GM12875 (cell line): Measurements from ENCODE around the gene MGLL.

Experiments used
- H3K4me3 ChIP-seq: one replicate; pipeline ENCODE4 v1.5.1; 2011; ENCODE audit warnings: low read depth, low read length, control low read depth
- TF ChIP-seq, protein P1 (sequence below): IDR thresholded peaks from 2 replicates; pipeline ENCODE4 v1.5.1; 2011; ENCODE audit warnings: low read depth, mild to moderate bottlenecking, control low read depth, inconsistent platforms, low read length, moderate library complexity, borderline replicate concordance; ENCODE audit not compliant: insufficient read depth

MGLL gene

DNA sequence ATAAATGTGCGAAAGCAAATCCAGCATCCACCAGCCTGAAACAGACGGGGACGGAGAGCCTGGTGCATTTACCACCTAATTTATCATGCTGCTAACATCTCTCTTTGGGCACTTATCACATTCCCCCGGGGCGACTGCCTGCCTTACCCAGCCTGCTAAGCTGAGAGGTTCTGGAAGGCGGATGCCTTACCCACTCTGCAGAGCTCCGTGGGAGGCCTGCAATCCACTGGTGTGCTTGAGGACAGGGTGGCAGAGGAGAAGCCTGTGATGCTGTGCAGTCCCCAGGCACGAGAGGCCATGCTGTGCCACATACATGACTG is 25.5 kb downstream of the MGLL start:
- TF ChIP-seq, protein P1, sequence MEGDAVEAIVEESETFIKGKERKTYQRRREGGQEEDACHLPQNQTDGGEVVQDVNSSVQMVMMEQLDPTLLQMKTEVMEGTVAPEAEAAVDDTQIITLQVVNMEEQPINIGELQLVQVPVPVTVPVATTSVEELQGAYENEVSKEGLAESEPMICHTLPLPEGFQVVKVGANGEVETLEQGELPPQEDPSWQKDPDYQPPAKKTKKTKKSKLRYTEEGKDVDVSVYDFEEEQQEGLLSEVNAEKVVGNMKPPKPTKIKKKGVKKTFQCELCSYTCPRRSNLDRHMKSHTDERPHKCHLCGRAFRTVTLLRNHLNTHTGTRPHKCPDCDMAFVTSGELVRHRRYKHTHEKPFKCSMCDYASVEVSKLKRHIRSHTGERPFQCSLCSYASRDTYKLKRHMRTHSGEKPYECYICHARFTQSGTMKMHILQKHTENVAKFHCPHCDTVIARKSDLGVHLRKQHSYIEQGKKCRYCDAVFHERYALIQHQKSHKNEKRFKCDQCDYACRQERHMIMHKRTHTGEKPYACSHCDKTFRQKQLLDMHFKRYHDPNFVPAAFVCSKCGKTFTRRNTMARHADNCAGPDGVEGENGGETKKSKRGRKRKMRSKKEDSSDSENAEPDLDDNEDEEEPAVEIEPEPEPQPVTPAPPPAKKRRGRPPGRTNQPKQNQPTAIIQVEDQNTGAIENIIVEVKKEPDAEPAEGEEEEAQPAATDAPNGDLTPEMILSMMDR = no peak
- no peak overlapping the region for H3K4me3 ChIP-seq

DNA sequence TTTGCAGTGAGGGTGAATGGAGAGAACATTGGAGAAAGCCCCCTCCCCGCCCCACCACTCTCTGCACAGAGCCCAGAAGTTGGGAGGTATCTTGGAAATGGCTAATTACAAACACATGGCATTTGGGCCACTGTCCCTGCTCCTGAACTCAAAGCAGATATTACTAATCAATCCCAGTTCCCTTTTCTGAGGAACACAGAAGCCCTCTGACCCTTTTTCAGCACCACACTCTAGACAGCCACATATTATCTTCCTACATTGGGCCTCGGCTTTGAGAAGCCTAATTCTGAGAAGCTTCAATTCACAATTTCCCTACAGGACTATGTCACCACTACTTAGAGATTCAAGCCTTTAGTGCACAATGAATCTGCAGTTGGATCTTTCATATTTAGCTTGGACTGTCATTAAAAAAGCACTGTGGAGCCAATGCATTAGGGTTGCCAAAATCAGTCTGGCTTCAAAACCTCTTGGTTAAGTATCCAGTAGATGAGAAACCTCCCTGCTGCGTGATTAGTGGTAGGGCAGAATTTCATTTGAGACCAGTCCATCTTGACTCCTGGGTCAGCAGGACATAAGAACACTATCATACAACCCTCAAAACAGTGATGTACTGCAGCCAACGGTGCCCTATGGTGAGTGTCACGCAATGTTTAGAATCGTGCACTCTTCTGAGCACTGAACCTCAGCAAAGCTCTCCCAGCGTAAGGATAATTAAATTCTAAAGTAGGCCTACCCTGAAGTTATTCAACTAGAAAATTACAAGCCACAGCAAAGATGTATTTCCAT is 26.1 kb downstream of the MGLL start:
- H3K4me3 ChIP-seq = no peak overlapping the region

DNA sequence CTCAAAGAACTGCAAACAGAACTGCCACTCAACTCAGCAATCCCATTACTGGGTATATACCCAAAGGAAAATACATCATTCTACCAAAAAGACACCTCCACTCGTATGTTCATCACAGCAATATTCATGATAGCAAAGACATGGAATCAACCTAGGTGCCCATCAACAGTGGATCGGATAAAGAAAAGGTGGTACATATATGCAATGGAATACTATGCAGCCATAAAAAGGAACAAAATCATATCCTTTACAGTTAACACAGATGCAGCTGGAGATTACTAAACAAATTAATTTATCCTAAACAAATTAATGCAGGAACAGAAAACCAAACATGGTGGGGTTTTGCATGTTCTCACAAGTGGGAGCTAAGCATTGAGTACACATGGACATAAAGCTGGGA is 27.3 kb downstream of the MGLL start:
- H3K4me3 ChIP-seq = no peak overlapping the region
- TF ChIP-seq, protein P1 = no peak

More for the DNA sequence above, 26.1 kb downstream of the MGLL start:
- TF ChIP-seq, protein P1 = no peak

DNA sequence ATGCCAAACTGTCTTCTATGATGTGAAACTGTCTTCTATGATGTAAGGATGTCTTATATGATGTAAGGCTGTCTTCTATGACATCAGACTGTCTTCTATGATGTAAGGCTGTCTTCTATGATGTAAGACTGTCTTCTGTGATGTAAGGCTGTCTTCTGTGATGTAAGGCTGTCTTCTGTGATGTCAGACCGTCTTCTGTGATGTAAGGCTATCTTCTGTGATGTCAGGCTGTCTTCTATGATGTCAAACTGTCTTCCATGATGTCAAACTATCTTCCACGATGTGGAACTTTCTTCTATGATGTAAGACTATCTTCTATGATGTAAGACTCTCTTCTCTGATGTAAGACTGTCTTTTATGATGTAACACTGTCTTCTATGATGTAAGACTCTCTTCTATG is 27.9 kb downstream of the MGLL start:
- TF ChIP-seq, protein P1 = no peak
- H3K4me3 ChIP-seq = no peak overlapping the region

DNA sequence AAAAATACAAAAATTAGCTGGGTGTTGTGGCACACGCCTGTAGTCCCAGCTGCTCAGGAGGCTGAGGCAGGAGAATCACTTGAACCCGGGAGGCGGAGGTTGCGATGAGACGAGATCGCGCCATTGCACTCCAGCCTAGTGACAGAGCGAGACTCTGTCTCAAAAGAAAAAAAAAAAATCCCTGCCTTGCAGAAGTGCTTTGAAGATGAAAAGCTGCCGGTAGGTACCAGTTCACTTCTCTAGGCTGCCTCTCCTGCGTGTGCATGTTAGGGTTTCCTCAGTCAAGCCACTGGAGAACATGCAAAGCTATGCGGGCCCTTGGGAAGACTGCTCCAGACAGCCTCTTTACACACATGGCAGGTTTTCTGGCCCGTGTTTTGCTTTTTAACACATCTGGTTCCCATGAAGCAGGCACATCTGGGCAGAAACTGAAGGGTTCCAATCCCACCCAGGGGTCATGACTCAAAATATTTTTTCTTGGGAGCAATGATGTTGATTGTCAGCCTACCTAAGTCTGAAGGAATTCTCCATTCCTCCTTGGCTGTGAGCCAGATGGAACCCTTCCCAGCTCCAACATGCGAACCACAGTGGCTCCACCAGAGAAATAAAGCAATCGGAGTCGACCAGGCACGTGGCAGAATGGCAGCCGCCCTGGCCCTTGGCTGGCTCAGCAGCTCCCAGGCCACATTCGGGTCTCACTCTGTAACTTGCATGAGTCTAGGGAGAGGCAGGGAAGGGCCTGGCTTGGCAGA is 29.6 kb downstream of the MGLL start:
- TF ChIP-seq, protein P1 = no peak
- H3K4me3 ChIP-seq = no peak overlapping the region

DNA sequence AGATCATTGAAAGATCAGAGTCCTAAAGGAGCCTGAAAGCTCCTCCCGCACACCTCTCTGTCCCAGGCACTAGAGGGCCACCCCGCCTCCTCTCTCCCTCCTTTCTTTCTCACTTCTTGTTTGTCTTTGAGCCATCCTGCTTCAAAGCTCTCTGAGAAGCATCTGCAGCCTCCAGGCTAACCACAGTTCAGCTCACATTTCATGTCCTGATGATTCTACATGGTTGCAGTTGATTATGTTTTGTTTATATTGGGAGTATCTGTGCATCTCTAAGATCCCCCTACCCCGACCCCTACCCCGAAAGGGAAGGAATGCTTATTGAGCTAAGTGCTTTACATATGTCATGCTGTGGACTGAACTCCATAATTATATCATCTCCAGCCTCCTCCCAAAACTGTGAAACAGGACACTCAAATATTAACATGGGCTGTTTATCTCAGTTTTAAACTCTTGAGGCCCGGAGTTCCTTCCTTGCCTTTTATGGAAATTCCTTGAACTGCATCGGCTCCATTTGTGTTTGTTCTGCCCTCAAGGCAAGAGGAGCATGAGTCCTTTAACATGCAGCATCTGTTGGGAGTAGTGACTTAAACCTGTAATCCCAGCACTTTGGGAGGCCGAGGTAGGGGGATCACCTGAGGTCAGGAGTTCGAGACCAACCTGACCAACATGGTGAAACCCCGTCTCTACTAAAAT is 30.9 kb downstream of the MGLL start:
- no peak overlapping the region for H3K4me3 ChIP-seq
- TF ChIP-seq, protein P1 = peak; percentile 60
